ENCODE results near the gene UQCRFS1. TPM values are rescaled to one million over a fixed set of nuclear protein-coding genes. Genes with fewer than 3 reads are reported as not detected.
"Not testable (repeated sequence)": the region's sequence is repeated elsewhere in the genome, so short reads cannot be mapped to it uniquely, and the experiment has no call there.

Gene UQCRFS1
- 10 to 100 TPM; 29.4 to 29.6 TPM for total RNA-seq

- Mint-ChIP-seq H3K4me3 (peak within 1 kb of the TSS; percentile 90), H3K9me3 (peaks cover 3% of the 10 kb centered on the region), H3K27me3 (no peaks in the 10 kb centered on the region), H3K27ac (peak within 1 kb of the TSS; percentile 98), H3K36me3 (ENCODE audit: low read depth) (peaks cover 30% of the 10 kb centered on the region), H3K4me1 (peaks cover 44% of the 10 kb centered on the region)
- POLR2A ChIA-PET, result no interaction called here
- CTCF ChIA-PET, result no interaction called here
- DNase-seq, result peak; percentile 98
Observed at GRCh38 chr19:29212648-29213573, at the start of gene UQCRFS1. UQCRFS1 (minus strand) TSS chr19:29213151; CDS start chr19:29213118, 33 bp downstream.

GRCh38 chr19:29262085-29262484 lies 49.1 kb upstream of the UQCRFS1 start:
- Mint-ChIP-seq H3K36me3 (ENCODE audit: low read depth) (no peaks in the 10 kb centered on the region), H3K4me1 (no peaks in the 10 kb centered on the region), H3K4me3 (no peak overlapping the region), H3K9me3 (no peaks in the 10 kb centered on the region), H3K27ac (no peak overlapping the region), H3K27me3 (peaks cover 7% of the 10 kb centered on the region)
- CTCF ChIA-PET, result interaction anchor here (1.6 kb wide), 1 partner anchor 11 kb away, joined by 5 read pairs; no protein-coding TSS in a partner anchor
- DNase-seq, result no peak
- POLR2A ChIA-PET, result no interaction called here

DNA sequence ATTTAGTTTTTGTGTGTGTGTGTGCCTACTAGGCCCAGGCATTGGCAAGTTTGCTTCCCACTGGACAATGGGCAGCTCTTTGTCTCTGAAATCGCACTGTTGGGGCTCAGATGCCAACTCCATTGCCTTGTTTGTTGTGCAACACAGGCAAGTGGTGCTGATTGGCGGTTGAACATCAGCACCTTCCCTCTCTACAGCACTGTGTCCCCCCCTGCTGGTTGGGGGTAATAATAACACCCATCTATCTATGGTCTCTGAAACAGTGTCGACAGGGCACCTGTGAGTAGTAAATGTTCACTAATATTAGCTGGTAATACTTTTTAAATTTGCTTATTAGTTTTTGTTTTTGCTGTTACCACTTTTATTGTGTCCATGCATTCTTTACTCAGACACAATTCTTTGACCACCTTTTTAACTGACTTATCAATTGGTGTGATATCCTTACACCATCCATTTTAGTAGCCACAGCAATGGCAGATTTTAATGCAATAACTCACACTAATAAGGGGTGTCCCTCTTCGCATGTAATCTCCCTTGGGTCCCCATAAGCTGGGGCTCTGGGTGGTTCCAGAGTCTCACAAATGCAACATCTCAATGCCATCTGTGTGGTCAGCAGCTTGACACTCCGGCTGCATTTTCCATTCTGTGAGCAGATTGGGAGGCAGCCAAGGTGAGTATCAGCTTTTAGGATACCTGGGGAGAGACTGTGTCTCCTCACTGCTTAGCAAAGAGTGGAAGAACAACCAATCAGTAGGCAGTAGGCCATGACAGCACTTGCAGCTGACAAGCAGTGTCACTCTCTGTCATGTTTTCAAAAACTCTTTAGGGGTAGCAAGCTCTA lies 47.7 kb upstream of the UQCRFS1 start:
- Mint-ChIP-seq H3K9me3 (no peaks in the 10 kb centered on the region), H3K27me3 (peaks cover 7% of the 10 kb centered on the region), H3K27ac (no peak overlapping the region), H3K4me3 (no peak overlapping the region), H3K4me1 (no peaks in the 10 kb centered on the region), H3K36me3 (ENCODE audit: low read depth) (no peaks in the 10 kb centered on the region)
- DNase-seq, result peak; percentile 55
- ChIA-PET CTCF (no interaction called here), POLR2A (no interaction called here)

DNA sequence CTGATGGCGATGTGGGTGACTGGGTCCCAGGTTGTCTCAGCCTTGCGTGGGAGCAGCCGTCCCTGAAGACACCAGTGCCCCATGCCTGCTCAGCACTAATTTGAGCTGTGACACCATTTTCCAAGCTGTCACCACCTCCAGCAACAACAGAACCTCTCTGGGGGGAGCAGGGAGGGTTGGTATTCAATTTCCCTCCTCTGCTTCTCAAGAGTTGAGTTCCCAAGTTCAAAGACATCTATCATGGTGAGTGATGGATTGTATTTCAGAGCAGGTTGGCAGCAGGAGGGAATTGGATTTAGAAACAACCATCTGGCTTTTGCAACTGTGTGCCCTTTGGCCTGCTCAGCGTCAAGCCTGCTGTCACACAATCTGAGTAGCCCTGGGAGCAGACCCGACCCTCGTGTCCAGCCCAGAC lies 46.9 kb upstream of the UQCRFS1 start:
- H3K27ac Mint-ChIP-seq, result no peak overlapping the region
- ChIA-PET POLR2A (no interaction called here), CTCF (no interaction called here)
- DNase-seq, result no peak
- peaks cover 7% of the 10 kb centered on the region for H3K27me3 Mint-ChIP-seq
- H3K4me1 Mint-ChIP-seq, result no peaks in the 10 kb centered on the region
- no peak overlapping the region for H3K4me3 Mint-ChIP-seq
- H3K36me3 Mint-ChIP-seq (ENCODE audit: low read depth), result no peaks in the 10 kb centered on the region
- no peaks in the 10 kb centered on the region for H3K9me3 Mint-ChIP-seq

DNA sequence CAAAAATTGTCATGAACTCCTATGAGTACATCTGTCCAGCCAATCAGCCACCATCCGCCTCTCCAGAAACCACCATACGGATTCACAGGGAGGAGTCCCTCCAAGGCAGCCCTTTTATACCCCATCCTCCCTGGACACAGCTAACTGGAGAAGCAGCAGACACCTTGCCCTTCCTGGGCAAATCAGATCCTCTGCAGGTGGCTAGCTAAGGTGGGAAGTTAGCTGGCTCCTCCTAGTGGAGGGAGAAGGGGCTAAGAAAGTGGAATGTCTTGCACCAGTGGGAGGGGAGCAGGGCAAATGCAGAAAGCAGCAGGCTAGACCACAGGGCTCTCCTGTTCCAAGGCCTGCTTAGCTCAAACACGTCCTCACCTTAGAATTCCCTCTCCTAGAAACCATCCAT lies 46.2 kb upstream of the UQCRFS1 start:
- Mint-ChIP-seq H3K4me1 (no peaks in the 10 kb centered on the region), H3K27me3 (peaks cover 7% of the 10 kb centered on the region), H3K27ac (no peak overlapping the region), H3K36me3 (ENCODE audit: low read depth) (no peaks in the 10 kb centered on the region), H3K9me3 (no peaks in the 10 kb centered on the region), H3K4me3 (no peak overlapping the region)
- ChIA-PET POLR2A (no interaction called here), CTCF (no interaction called here)
- DNase-seq, result no peak

DNA sequence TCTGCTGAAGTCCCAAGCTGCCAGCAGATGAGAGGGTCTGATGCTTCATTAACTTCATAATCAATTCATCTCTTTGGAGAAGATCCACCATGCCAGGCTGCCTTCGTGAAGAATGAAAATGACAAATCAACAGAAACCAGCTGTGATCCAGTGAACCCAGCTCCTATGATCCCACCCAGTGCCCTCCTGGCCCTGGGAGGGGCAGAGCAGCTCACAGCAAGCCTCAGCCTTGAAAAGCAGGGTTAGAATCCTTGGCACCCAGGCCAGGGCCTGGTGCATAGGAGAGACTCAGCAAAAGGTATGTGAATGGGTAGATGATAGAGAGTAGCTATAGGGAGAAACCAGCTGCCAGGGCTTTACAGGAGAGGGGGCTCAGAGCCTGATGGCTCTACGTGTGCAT lies 43.6 kb upstream of the UQCRFS1 start:
- ChIA-PET POLR2A (no interaction called here), CTCF (no interaction called here)
- H3K4me3 Mint-ChIP-seq, result no peak overlapping the region
- DNase-seq, result no peak
- no peaks in the 10 kb centered on the region for H3K36me3 Mint-ChIP-seq (ENCODE audit: low read depth)
- no peak overlapping the region for H3K27ac Mint-ChIP-seq
- H3K9me3 Mint-ChIP-seq, result no peaks in the 10 kb centered on the region
- H3K27me3 Mint-ChIP-seq, result peaks cover 12% of the 10 kb centered on the region
- no peaks in the 10 kb centered on the region for H3K4me1 Mint-ChIP-seq

GRCh38 chr19:29255912-29256311 lies 43.0 kb upstream of the UQCRFS1 start:
- no peak overlapping the region for H3K27ac Mint-ChIP-seq
- no peak overlapping the region for H3K4me3 Mint-ChIP-seq
- H3K9me3 Mint-ChIP-seq, result no peaks in the 10 kb centered on the region
- DNase-seq, result no peak
- H3K4me1 Mint-ChIP-seq, result no peaks in the 10 kb centered on the region
- peaks cover 16% of the 10 kb centered on the region for H3K27me3 Mint-ChIP-seq
- H3K36me3 Mint-ChIP-seq (ENCODE audit: low read depth), result no peaks in the 10 kb centered on the region
- POLR2A ChIA-PET, result no interaction called here
- CTCF ChIA-PET, result interaction anchor here (1.5 kb wide), 1 partner anchor 8 kb away, joined by 5 read pairs; no protein-coding TSS in a partner anchor

DNA sequence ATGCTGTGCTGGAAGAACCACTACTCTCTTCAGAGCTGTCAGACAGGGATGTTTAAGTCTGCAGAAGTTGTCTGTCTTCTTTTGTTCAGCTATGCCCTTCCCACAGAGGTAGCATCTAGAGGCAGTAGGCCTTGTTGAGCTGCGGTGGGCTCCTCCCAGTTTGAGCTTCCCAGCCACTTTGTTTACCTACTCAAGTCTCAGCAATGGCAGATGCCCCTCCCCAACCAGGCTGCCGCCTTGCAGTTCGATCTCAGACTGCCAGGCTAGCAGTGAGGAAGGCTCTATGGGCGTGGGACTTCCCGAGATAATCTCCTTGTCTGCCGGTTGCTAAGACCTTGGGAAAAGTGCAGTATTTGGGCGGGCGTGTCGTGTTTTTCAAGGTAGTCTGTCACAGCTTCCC lies 42.1 kb upstream of the UQCRFS1 start:
- peaks cover 18% of the 10 kb centered on the region for H3K27me3 Mint-ChIP-seq
- POLR2A ChIA-PET, result no interaction called here

DNA sequence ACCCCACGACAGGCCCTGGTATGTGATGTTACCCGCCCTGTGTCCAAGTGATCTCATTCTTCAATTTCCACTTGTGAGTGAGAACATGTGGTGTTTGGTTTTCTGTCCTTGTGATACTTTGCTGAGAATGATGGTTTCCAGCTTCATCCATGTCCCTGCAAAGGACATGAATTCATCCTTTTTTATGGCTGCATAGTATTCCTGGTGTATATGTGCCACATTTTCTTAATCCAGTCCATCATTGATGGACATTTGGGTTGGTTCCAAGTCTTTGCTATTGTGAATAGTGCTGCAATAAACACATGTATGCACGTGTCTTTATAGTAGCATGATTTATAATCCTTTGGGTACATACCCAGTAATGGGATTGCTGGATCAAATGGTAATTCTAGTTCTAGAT lies 36.8 kb upstream of the UQCRFS1 start:
- H3K27me3 Mint-ChIP-seq, result peaks cover 18% of the 10 kb centered on the region
- H3K36me3 Mint-ChIP-seq (ENCODE audit: low read depth); H3K4me1 Mint-ChIP-seq; H3K27ac Mint-ChIP-seq; CTCF ChIA-PET; H3K9me3 Mint-ChIP-seq; DNase-seq; POLR2A ChIA-PET; H3K4me3 Mint-ChIP-seq: not testable (repeated sequence)

More for the DNA sequence above, 42.1 kb upstream of the UQCRFS1 start:
- H3K4me3 Mint-ChIP-seq, result no peak overlapping the region
- CTCF ChIA-PET, result interaction anchor here (0.6 to 1.5 kb wide), 3 partner anchors 9 to 14 kb away, joined by 3 to 5 read pairs (median 5); no protein-coding TSS in a partner anchor
- H3K4me1 Mint-ChIP-seq, result no peaks in the 10 kb centered on the region
- DNase-seq, result no peak
- no peak overlapping the region for H3K27ac Mint-ChIP-seq
- H3K36me3 Mint-ChIP-seq (ENCODE audit: low read depth), result no peaks in the 10 kb centered on the region
- no peaks in the 10 kb centered on the region for H3K9me3 Mint-ChIP-seq

GRCh38 chr19:29248332-29248844 lies 35.4 kb upstream of the UQCRFS1 start:
- ChIA-PET CTCF (no interaction called here), POLR2A (no interaction called here)
- Mint-ChIP-seq H3K27ac (no peak overlapping the region), H3K4me3 (no peak overlapping the region), H3K36me3 (ENCODE audit: low read depth) (no peaks in the 10 kb centered on the region), H3K4me1 (no peaks in the 10 kb centered on the region), H3K9me3 (no peaks in the 10 kb centered on the region), H3K27me3 (peaks cover 13% of the 10 kb centered on the region)
- no peak for DNase-seq

DNA sequence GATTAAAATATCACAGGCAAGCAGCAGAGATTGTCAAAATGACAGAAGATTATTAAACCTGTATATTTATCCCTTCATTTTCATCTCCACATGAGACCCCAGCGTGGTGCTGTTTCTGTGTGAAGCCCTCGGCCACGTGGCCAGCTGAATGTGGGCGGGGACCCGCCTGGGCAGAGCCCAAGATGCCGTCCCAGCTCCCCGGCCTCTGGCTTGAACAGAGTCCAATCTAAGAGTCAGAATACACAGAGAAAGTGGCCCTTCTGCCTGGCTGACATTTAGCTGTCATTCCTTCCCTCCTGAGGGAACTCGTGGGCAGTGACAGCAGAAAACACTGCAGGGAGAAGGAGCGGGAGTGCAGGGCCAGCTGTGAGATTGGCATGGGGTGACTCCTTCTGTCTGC lies 34.9 kb upstream of the UQCRFS1 start:
- H3K36me3 Mint-ChIP-seq (ENCODE audit: low read depth), result no peaks in the 10 kb centered on the region
- H3K4me3 Mint-ChIP-seq, result no peak overlapping the region
- H3K9me3 Mint-ChIP-seq, result no peaks in the 10 kb centered on the region
- no peak for DNase-seq
- POLR2A ChIA-PET, result no interaction called here
- no peaks in the 10 kb centered on the region for H3K4me1 Mint-ChIP-seq
- CTCF ChIA-PET, result no interaction called here
- H3K27ac Mint-ChIP-seq, result no peak overlapping the region
- H3K27me3 Mint-ChIP-seq, result peaks cover 12% of the 10 kb centered on the region

- Mint-ChIP-seq H3K4me1 (no peaks in the 10 kb centered on the region), H3K9me3 (no peaks in the 10 kb centered on the region), H3K27me3 (peaks cover 8% of the 10 kb centered on the region), H3K36me3 (ENCODE audit: low read depth) (no peaks in the 10 kb centered on the region), H3K27ac (no peak overlapping the region), H3K4me3 (no peak overlapping the region)
- ChIA-PET CTCF (no interaction called here), POLR2A (no interaction called here)
- no peak for DNase-seq
Observed at GRCh38 chr19:29247471-29247870, 34.5 kb upstream of the UQCRFS1 start.

- ChIA-PET POLR2A (no interaction called here), CTCF (no interaction called here)
- H3K9me3 Mint-ChIP-seq, result no peaks in the 10 kb centered on the region
- H3K27ac Mint-ChIP-seq, result no peak overlapping the region
- H3K4me3 Mint-ChIP-seq, result no peak overlapping the region
- H3K36me3 Mint-ChIP-seq (ENCODE audit: low read depth), result no peaks in the 10 kb centered on the region
- H3K27me3 Mint-ChIP-seq, result peaks cover 5% of the 10 kb centered on the region
- H3K4me1 Mint-ChIP-seq, result no peaks in the 10 kb centered on the region
- DNase-seq, result no peak
Observed at GRCh38 chr19:29247051-29247450, 34.1 kb upstream of the UQCRFS1 start.
